Measurements from ENCODE around the gene TNS2.

Gene TNS2

DNA sequence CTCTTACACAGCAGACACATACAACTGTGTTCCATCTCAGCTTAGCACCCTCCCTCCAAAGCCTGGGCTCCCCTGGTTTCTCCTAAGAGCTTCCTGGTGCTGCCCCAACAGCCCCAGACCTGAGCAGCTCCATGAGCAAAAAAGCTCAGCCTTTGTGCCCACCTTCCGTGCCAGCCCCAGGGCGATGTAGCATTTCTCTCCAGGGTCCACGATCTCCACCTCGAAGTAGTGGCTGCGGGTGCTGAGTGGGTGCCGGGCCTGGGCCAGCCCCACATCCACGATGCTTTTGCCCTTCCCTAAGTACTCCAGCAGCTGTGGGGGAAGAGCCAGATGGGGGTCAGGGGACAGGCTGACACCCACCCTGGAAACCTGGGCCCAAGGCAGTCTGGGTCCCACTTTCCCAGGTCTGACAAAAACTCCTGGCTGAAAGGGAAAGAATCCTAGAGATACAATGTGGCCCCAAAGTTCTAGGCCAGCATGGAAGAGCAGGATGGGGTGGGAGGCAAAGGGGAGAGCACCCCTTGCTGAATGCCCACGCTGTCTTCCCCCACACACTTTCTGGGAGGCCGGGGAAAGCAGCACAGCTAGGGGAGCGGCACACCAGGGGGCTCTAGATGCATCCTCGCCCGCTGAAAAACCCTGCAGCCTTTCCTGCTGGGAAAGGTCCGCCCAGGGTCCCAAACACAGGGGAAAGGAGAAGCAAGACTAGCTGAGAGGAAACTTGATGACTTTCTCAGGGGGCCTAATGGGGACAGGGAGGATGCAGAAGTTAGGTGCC lies 18.3 kb downstream of the TNS2 start:
- TF ChIP-seq YY1 (IDR thresholded peaks at IDR 0.05; ENCODE audit: low read depth) (no peak), TCF12 (IDR thresholded peaks at IDR 0.05; ENCODE audit: low read depth) (no peak), CREB1 (IDR thresholded peaks at IDR 0.05; ENCODE audit: low read depth) (no peak), EP300 (IDR thresholded peaks at IDR 0.05; ENCODE audit: borderline replicate concordance) (no peak), TAF1 (IDR thresholded peaks at IDR 0.05; ENCODE audit: low read depth) (no peak), MAX (IDR thresholded peaks at IDR 0.05) (no peak), NFIC (IDR thresholded peaks at IDR 0.05) (no peak)

DNA sequence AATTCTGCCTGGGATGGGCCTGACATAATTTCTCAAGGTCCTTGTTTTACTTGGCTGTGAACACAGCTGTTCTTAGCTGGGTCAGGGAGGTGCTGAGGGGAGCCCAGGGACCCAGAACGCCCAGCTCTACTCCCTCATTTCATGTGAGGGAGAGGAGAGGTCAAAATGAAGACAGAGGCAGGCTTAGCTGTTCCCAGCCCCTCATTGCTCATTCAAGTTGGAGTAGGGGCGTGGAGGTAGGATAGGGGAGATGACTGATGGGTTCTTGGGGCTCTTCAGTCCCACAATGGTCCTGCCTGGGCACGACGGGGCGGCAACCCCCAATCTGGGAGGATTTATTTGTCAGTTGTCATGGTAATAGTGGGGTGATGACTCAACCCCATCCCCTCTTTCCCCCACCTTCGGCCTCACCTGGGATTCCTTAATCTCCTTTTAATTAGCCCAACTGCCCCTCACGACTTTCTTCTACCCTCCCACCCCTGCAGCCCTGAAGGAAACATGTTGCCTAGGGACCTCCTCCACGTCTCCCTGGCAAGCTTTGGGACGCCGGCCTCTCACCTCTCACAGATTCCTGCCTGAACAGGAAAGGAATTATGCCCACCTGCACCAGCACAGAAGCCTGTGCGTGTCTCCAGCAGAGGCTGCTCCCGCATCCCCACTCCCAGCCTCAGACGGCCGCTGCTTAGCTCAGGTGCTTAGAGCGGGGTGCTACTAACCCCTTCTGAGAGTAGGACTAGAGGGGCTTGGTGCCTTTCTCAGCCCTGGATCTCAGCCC lies 19.1 kb downstream of the TNS2 start:
- TF ChIP-seq TAF1 (IDR thresholded peaks at IDR 0.05; ENCODE audit: low read depth) = no peak

DNA sequence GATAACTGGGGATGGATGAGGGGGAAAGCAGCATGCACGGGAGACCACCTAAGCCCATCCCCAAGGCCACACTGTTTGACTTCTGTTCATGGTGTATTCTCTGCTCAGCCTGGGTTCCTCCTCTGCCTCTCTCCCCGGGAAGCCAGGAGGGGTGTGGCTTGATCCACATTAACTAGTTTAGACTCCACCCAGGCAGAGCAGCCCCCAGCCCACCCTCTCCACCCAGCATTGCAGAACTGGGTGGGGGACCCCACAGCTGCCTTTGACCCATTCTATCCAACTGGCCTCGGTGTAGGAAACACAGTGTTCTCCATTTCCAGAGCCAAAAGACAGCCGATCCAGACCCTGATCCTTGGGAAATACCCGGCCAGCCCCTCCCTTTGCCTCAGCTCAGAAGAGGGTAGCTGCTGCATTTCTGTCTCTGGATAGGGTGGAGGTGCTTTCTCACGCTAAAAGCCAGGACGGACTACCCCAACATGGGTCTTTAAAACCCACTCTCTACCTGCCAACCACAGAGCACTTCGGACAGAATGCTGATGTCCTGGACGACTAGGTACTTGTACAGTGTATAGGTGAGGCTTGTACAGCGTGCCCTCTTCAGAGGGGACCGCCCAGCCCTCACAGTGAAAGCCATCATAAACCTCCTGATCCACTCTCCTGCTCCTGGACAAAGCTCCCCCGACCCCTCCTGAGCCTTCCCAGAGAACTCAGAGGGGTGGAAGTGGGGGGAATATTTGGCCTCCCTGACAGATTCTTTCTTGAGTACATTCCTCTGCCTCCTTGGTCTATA lies 20.0 kb downstream of the TNS2 start:
- TF ChIP-seq TEAD4 (IDR thresholded peaks at IDR 0.05) (no peak), TCF12 (IDR thresholded peaks at IDR 0.05; ENCODE audit: low read depth) (no peak), EP300 (IDR thresholded peaks at IDR 0.05; ENCODE audit: borderline replicate concordance) (no peak), RAD21 (IDR thresholded peaks at IDR 0.05; ENCODE audit: low read depth) (no peak), MAX (IDR thresholded peaks at IDR 0.05) (no peak), YY1 (IDR thresholded peaks at IDR 0.05; ENCODE audit: low read depth) (no peak)

- TF ChIP-seq EP300 (IDR thresholded peaks at IDR 0.05; ENCODE audit: borderline replicate concordance) (no peak), MAX (IDR thresholded peaks at IDR 0.05) (no peak), RAD21 (IDR thresholded peaks at IDR 0.05; ENCODE audit: low read depth) (no peak)
Measured at GRCh38 chr12:53070877-53071492, 21.1 kb downstream of the TNS2 start.

DNA sequence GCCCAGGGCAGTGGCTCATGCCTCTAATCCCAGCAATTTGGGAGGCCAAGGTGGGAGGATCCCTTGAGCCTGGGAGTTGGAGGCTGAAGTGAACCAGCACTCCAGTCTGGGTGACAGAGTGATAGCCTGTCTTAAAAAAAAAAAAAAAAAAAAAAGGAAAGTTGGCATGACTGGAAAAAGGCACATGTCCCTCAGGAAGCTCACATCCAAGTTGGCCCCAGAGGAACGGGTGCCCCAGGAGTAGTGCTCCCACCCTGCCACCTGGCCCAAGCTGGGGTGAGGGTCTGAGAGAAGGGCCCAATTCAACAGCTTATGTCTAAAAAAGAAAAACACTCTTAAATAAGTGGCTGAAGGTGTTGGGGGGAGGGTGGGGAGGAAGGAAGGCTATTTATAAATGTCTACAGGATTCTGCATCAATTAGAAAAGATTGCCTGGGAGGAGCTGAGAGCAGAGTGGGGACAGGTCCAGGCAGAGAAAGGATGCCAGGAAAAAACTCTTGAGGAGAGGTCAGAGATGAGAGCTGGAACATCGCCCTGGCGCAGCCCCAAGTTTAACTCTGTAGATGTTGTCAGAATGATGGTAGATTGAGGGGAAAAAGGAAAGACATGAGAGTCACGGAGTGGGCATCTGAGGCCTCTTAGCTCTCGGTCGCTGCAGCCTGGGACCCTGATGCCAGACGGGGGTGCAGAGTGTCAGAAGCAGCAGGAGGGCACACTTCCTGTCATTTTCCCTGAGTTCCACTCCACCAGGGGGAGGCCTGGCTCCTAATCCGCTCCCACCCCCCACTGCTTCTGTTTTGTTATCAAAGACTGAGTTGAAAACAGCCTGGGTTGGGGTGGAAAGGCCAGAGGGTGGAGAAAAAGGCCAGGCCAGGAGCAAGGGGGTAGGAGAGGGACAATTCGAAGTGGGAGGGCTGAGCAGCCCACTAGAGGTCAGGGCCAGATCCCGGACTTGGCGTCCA lies 22.0 kb downstream of the TNS2 start:
- TF ChIP-seq TCF12 (IDR thresholded peaks at IDR 0.05; ENCODE audit: low read depth) (no peak), MAX (IDR thresholded peaks at IDR 0.05) (no peak), YY1 (IDR thresholded peaks at IDR 0.05; ENCODE audit: low read depth) (no peak), CEBPB (IDR thresholded peaks at IDR 0.05) (no peak), RAD21 (IDR thresholded peaks at IDR 0.05; ENCODE audit: low read depth) (no peak), CREB1 (IDR thresholded peaks at IDR 0.05; ENCODE audit: low read depth) (no peak), TAF1 (IDR thresholded peaks at IDR 0.05; ENCODE audit: low read depth) (no peak), REST (IDR thresholded peaks at IDR 0.05; ENCODE audit: low read depth) (no peak), FOXM1 (IDR thresholded peaks at IDR 0.05; ENCODE audit: borderline replicate concordance, low read depth) (no peak), EP300 (IDR thresholded peaks at IDR 0.05; ENCODE audit: borderline replicate concordance) (no peak)
- TF ChIP-seq, protein P1, sequence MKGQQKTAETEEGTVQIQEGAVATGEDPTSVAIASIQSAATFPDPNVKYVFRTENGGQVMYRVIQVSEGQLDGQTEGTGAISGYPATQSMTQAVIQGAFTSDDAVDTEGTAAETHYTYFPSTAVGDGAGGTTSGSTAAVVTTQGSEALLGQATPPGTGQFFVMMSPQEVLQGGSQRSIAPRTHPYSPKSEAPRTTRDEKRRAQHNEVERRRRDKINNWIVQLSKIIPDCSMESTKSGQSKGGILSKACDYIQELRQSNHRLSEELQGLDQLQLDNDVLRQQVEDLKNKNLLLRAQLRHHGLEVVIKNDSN (IDR thresholded peaks at IDR 0.05) = no peak

- no peak for TF ChIP-seq ZBTB7A (IDR thresholded peaks at IDR 0.05; ENCODE audit: low read depth)
- no peak for TF ChIP-seq NFIC (IDR thresholded peaks at IDR 0.05)
- TF ChIP-seq YY1 (IDR thresholded peaks at IDR 0.05; ENCODE audit: low read depth) = no peak
- no peak for TF ChIP-seq EP300 (IDR thresholded peaks at IDR 0.05; ENCODE audit: borderline replicate concordance)
- no peak for TF ChIP-seq REST (IDR thresholded peaks at IDR 0.05; ENCODE audit: low read depth)
- no peak for TF ChIP-seq TCF12 (IDR thresholded peaks at IDR 0.05; ENCODE audit: low read depth)
- TF ChIP-seq, protein P1 (IDR thresholded peaks at IDR 0.05) = no peak
- TF ChIP-seq FOXM1 (IDR thresholded peaks at IDR 0.05; ENCODE audit: borderline replicate concordance, low read depth) = no peak
- TF ChIP-seq CEBPB (IDR thresholded peaks at IDR 0.05) = no peak
- no peak for TF ChIP-seq TEAD4 (IDR thresholded peaks at IDR 0.05)
- no peak for TF ChIP-seq RAD21 (IDR thresholded peaks at IDR 0.05; ENCODE audit: low read depth)
- no peak for TF ChIP-seq MAX (IDR thresholded peaks at IDR 0.05)
- TF ChIP-seq CREB1 (IDR thresholded peaks at IDR 0.05; ENCODE audit: low read depth) = no peak
- no peak for TF ChIP-seq TAF1 (IDR thresholded peaks at IDR 0.05; ENCODE audit: low read depth)
- TF ChIP-seq EGR1 (IDR thresholded peaks at IDR 0.05) = no peak
Measured at GRCh38 chr12:53073881-53074280, 24.0 kb downstream of the TNS2 start.
